Measurements from ENCODE around the gene ZFAND6. TPM values are rescaled to one million over a fixed set of nuclear protein-coding genes. Genes with fewer than 3 reads are reported as not detected.
A peak's percentile ranks its signal among the peaks of the same experiment; 100 is the strongest.

The ZFAND6 gene
- total RNA-seq, 1 donor from 2014 or later = 73.1 TPM

DNA sequence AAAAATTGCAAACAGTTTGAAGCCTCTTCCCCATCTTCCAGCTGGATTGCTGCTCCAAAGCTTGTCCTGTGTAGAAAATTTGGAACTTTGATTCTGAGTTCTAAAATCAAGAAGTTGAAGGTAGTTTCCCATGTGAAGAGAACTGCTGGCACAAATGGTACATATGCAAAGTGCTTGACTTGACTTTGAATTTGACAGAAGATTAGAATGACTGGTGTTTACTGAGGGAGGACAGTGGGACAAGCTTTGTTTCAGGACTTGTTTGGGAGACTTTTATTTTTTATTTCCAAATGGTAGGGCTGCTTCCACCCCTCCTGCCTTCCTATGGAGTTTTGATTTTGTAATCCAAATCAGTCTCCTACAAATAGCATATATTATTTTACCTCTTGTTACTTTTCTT, 7.4 kb downstream of the ZFAND6 start:
- TF ChIP-seq CTCF (IDR thresholded peaks at IDR 0.05; ENCODE audit: unreplicated experiment) = no peak
- Mint-ChIP-seq H3K9me3 (ENCODE audit: low read depth) (no peaks in the 10 kb centered on the region), H3K36me3 (ENCODE audit: insufficient read depth) (no peaks in the 10 kb centered on the region), H3K4me3 (ENCODE audit: low read depth) (no peak overlapping the region), H3K4me1 (ENCODE audit: low read depth) (peaks cover 27% of the 10 kb centered on the region), H3K27me3 (no peaks in the 10 kb centered on the region), H3K27ac (no peak overlapping the region)
- DNase-seq (ENCODE audit: low spot score, unreplicated experiment) = no peak

GRCh38 chr15:80068578-80068977, 9.1 kb downstream of the ZFAND6 start:
- H3K27ac Mint-ChIP-seq = no peak overlapping the region
- no peaks in the 10 kb centered on the region for H3K36me3 Mint-ChIP-seq (ENCODE audit: insufficient read depth)
- no peak overlapping the region for H3K4me3 Mint-ChIP-seq (ENCODE audit: low read depth)
- no peaks in the 10 kb centered on the region for H3K9me3 Mint-ChIP-seq (ENCODE audit: low read depth)
- no peak for DNase-seq (ENCODE audit: low spot score, unreplicated experiment)
- H3K4me1 Mint-ChIP-seq (ENCODE audit: low read depth) = peaks cover 32% of the 10 kb centered on the region
- no peak for TF ChIP-seq CTCF (IDR thresholded peaks at IDR 0.05; ENCODE audit: unreplicated experiment)
- H3K27me3 Mint-ChIP-seq = no peaks in the 10 kb centered on the region

- H3K4me3 Mint-ChIP-seq (ENCODE audit: low read depth) = no peak overlapping the region
- H3K27me3 Mint-ChIP-seq = no peaks in the 10 kb centered on the region
- H3K9me3 Mint-ChIP-seq (ENCODE audit: low read depth) = no peaks in the 10 kb centered on the region
- DNase-seq (ENCODE audit: low spot score, unreplicated experiment) = no peak
- peaks cover 43% of the 10 kb centered on the region for H3K4me1 Mint-ChIP-seq (ENCODE audit: low read depth)
- H3K27ac Mint-ChIP-seq = peak overlapping the region; percentile 37
- no peak for TF ChIP-seq CTCF (IDR thresholded peaks at IDR 0.05; ENCODE audit: unreplicated experiment)
- no peaks in the 10 kb centered on the region for H3K36me3 Mint-ChIP-seq (ENCODE audit: insufficient read depth)
Measured at GRCh38 chr15:80070840-80071239, 11.4 kb downstream of the ZFAND6 start.

DNA sequence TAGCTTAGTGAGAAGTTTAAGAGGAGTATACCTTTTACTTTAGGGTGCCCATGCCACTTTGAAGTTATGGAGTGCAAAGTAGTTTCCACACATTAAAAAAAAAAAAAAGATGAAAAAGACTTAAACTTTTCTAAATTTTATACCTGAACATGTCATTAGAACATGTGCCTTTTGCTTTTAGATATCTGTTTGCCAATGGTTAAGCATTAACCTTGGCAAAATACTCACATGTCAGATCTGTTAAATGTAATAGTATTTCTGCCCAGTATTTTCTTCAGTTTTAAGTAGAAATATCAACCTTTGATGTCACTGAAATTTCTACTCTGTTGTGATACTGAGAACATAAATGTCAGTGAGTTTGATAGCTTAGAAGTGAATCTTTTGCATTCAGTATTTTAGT, 12.2 kb downstream of the ZFAND6 start:
- Mint-ChIP-seq H3K27ac (no peak overlapping the region), H3K9me3 (ENCODE audit: low read depth) (no peaks in the 10 kb centered on the region), H3K4me3 (ENCODE audit: low read depth) (peak overlapping the region; percentile 37), H3K27me3 (no peaks in the 10 kb centered on the region), H3K36me3 (ENCODE audit: insufficient read depth) (no peaks in the 10 kb centered on the region), H3K4me1 (ENCODE audit: low read depth) (peaks cover 50% of the 10 kb centered on the region)
- TF ChIP-seq CTCF (IDR thresholded peaks at IDR 0.05; ENCODE audit: unreplicated experiment) = no peak
- DNase-seq (ENCODE audit: low spot score, unreplicated experiment) = no peak

- DNase-seq (ENCODE audit: low spot score, unreplicated experiment) = no peak
Measured at GRCh38 chr15:80072285-80072994, 13.0 kb downstream of the ZFAND6 start.

More at GRCh38 chr15:80072285-80072994, 13.0 kb downstream of the ZFAND6 start:
- Mint-ChIP-seq H3K9me3 (ENCODE audit: low read depth) (no peaks in the 10 kb centered on the region), H3K27ac (peak overlapping the region; percentile 94), H3K36me3 (ENCODE audit: insufficient read depth) (no peaks in the 10 kb centered on the region), H3K4me3 (ENCODE audit: low read depth) (peak overlapping the region; percentile 93), H3K4me1 (ENCODE audit: low read depth) (peaks cover 57% of the 10 kb centered on the region), H3K27me3 (no peaks in the 10 kb centered on the region)
- TF ChIP-seq CTCF (IDR thresholded peaks at IDR 0.05; ENCODE audit: unreplicated experiment) = no peak
